SU-DHL-6 (cell line): ENCODE results near the gene SLC19A1.
"Not testable (repeated sequence)": the region's sequence is repeated elsewhere in the genome, so short reads cannot be mapped to it uniquely, and the experiment has no call there.

Experiments used
- H2AFZ ChIP-seq: fragments of 200-600 bp; sonication (generic); 2 replicates; pipeline ENCODE4 v1.6.1; 2014; ENCODE audit warnings: low read depth, mild to moderate bottlenecking, moderate library complexity, mixed read lengths, antibody characterized with exemption, low read length; ENCODE audit not compliant: severe bottlenecking
- H3F3A ChIP-seq: fragments of 200-600 bp; shearing (Covaris generic); 2 replicates; pipeline ENCODE4 v1.6.0; 2016; ENCODE audit warnings: antibody characterized with exemption, mild to moderate bottlenecking; ENCODE audit not compliant: insufficient read depth
- H3K27ac ChIP-seq: fragments of 200-600 bp; sonication (generic); 2 replicates; pipeline ENCODE4 v1.5.1; 2016; ENCODE audit warnings: low read depth, mild to moderate bottlenecking, low read length, moderate library complexity, mixed read lengths
- H3K27me3 ChIP-seq: fragments of 200-600 bp; sonication (generic), shearing (Covaris generic); 2 replicates; pipeline ENCODE4 v1.6.0; 2014; ENCODE audit warnings: mild to moderate bottlenecking, low read length
- H3K36me3 ChIP-seq: fragments of 200-600 bp; sonication (generic); 2 replicates; pipeline ENCODE4 v1.6.1; 2014; ENCODE audit warnings: mild to moderate bottlenecking, low read length, mixed read lengths
- H3K4me2 ChIP-seq: fragments of 300-600, 200-600 bp; shearing (Covaris generic), sonication (generic); 2 replicates; pipeline ENCODE4 v1.6.0; 2014; ENCODE audit warnings: low read length, low read depth, mild to moderate bottlenecking; ENCODE audit not compliant: poor library complexity, severe bottlenecking
- H3K4me3 ChIP-seq: fragments of 200-600 bp; sonication (generic); 2 replicates; pipeline ENCODE4 v1.5.1; 2014; ENCODE audit warnings: antibody characterized with exemption, low read length, mild to moderate bottlenecking, mixed read lengths; ENCODE audit not compliant: insufficient read depth, poor library complexity, severe bottlenecking
- H3K79me2 ChIP-seq: fragments of 200-600 bp; sonication (generic); 2 replicates; pipeline ENCODE4 v1.6.1; 2014; ENCODE audit warnings: mild to moderate bottlenecking, low read length, moderate library complexity; ENCODE audit not compliant: insufficient read depth
- H3K9ac ChIP-seq: fragments of 200-600 bp; sonication (generic); 2 replicates; pipeline ENCODE4 v1.7.0; 2014; ENCODE audit warnings: mild to moderate bottlenecking, low read length
- H3K9me2 ChIP-seq: fragments of 200-600 bp; sonication (generic); replicated peaks from 2 replicates; pipeline ENCODE4 v1.6.1; 2014; ENCODE audit warnings: low read length; ENCODE audit not compliant: insufficient read depth
- H3K9me3 ChIP-seq: fragments of 200-600 bp; sonication (generic); 2 replicates; pipeline ENCODE4 v1.6.1; 2014; ENCODE audit warnings: low read length, mixed read lengths; ENCODE audit not compliant: insufficient read depth
- H4K20me1 ChIP-seq: fragments of 200-600 bp; sonication (generic); 2 replicates; pipeline ENCODE4 v1.6.1; 2014; ENCODE audit warnings: low read depth, mild to moderate bottlenecking, antibody characterized with exemption, low read length, moderate library complexity, mixed read lengths
- EZH2phosphoT487 ChIP-seq: fragments of 200-600 bp; sonication (generic), shearing (Covaris generic); conservative IDR thresholded peaks from 2 replicates; pipeline ENCODE4 v1.6.1; 2018; ENCODE audit warnings: mild to moderate bottlenecking, antibody characterized with exemption, low read length, moderate library complexity, mixed read lengths
- TF ChIP-seq, protein P1 (sequence below): fragments of 200-600 bp; sonication (generic); IDR thresholded peaks from one replicate; pipeline ENCODE4 v1.5.1; 2017; ENCODE audit warnings: antibody characterized with exemption, mild to moderate bottlenecking, low read length, moderate library complexity; ENCODE audit not compliant: insufficient read depth, poor library complexity, severe bottlenecking

SLC19A1 gene

DNA sequence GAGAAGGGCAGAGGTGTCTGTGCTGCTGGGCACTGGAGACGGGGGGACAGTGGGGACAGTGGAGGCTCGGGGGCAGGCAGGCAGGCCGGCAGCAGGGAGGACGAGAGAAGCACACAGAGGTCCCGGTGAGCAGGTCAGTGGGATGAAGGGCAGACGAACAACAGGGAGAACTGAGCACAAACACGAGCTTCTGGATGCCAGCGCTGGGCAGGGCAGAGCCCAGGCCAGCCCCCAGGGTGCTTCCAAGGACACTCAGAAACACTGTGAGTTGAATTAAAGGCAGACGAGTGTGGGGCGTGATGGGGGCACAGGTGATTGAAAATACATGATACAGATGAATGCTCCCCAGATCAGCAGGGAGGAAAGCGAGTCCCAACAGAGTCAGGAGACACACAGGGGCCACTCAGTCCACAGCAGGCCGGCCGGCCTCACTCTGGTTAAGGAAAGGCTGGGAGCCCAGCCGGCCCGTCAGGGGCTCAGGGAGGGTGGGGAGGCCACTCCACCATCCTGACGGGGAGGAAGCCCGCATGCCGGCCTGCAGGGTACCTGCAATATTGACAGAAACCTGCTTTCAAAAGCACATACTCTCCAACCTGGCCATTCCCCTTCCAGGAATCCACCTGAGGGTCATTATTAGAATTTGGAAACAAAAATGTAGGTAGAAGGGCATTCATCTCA, 14.1 kb downstream of the SLC19A1 start:
- Histone ChIP-seq H3K9me3 (no peaks in the 10 kb centered on the region), H3K9me2 (no peaks in the 10 kb centered on the region), H3K4me2 (no peak overlapping the region), H3K27ac (no peak overlapping the region), H2AFZ (no peak overlapping the region), H3K36me3 (peaks cover 4% of the 10 kb centered on the region; the same call in 1 of the 2 replicates), H3K4me3 (no peak overlapping the region), H3F3A (no peaks in the 10 kb centered on the region), H4K20me1 (no peaks in the 10 kb centered on the region; the same call in 1 of the 2 replicates), H3K9ac (no peak overlapping the region), H3K27me3 (no peaks in the 10 kb centered on the region), H3K79me2 (peaks cover 3% of the 10 kb centered on the region; the same call in 1 of the 2 replicates)
- TF ChIP-seq, protein P1, sequence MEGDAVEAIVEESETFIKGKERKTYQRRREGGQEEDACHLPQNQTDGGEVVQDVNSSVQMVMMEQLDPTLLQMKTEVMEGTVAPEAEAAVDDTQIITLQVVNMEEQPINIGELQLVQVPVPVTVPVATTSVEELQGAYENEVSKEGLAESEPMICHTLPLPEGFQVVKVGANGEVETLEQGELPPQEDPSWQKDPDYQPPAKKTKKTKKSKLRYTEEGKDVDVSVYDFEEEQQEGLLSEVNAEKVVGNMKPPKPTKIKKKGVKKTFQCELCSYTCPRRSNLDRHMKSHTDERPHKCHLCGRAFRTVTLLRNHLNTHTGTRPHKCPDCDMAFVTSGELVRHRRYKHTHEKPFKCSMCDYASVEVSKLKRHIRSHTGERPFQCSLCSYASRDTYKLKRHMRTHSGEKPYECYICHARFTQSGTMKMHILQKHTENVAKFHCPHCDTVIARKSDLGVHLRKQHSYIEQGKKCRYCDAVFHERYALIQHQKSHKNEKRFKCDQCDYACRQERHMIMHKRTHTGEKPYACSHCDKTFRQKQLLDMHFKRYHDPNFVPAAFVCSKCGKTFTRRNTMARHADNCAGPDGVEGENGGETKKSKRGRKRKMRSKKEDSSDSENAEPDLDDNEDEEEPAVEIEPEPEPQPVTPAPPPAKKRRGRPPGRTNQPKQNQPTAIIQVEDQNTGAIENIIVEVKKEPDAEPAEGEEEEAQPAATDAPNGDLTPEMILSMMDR: no peak
- no peak for TF ChIP-seq EZH2phosphoT487

DNA sequence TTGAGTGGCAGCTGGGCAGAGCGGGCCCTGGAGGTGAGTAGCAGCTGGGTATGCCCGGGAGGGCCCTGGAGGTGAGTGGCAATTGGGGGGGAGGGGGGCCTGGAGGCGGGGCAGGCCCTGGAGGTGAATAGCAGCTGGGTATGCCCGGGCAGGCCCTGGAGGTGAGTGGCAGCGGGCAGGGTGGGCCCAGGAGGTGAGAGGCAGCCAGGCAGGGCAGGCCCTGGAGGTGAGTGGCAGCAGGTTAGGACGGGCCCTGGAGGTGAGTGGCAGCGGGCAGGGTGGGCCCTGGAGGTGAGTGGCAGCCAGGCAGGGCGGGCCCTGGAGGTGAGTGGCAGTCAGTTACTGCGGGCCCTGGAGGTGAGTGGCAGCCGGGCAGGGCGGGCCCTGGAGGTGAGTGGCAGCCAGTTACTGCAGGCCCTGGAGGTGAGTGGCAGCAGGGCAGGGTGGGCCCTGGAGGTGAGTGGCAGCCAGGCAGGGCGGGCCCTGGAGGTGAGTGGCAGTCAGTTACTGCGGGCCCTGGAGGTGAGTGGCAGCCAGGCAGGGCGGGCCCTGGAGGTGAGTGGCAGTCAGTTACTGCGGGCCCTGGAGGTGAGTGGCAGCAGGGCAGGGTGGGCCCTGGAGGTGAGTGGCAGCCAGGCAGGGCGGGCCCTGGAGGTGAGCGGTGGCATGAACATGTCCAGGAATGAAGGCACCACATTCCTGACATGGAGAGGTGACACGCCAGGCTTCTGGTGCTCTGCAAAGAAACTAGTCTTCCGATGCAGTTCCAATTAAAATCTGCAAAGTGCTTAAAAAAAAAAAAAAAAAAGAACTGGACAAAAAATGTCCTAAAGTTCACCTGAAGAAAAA, 14.9 kb downstream of the SLC19A1 start:
- H3K79me2 ChIP-seq, H3K4me2 ChIP-seq, H3K4me3 ChIP-seq, H2AFZ ChIP-seq, H3K9me2 ChIP-seq, H3K9ac ChIP-seq, H3K36me3 ChIP-seq, H4K20me1 ChIP-seq, H3K27me3 ChIP-seq, H3K9me3 ChIP-seq, H3K27ac ChIP-seq, H3F3A ChIP-seq: not testable (repeated sequence)

DNA sequence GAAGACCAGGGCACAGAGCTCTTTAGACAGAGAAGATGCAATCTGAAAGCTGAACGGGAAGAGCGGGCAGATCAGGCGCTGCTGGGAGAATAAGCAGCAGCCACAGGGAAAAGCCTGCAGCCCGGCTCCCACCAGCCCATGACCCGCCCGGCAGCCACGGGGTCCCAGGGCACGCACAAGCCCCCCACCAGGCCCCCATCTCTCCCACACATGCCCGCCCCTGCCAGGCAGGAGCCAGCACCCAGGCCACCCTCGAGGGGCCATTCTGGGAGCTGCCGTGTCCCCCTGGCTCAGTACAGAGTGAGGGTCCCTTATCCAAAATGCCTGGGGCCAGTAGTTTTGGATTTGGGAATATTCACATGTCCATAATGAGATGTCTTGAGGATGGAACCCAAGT, 16.3 kb downstream of the SLC19A1 start:
- no peaks in the 10 kb centered on the region for H3F3A ChIP-seq
- H3K79me2 ChIP-seq: peaks cover 6% of the 10 kb centered on the region; the same call in 1 of the 2 replicates
- H3K27ac ChIP-seq: no peak overlapping the region
- H3K36me3 ChIP-seq: peaks cover 14% of the 10 kb centered on the region
- no peak overlapping the region for H3K4me2 ChIP-seq
- no peaks in the 10 kb centered on the region for H3K9me2 ChIP-seq
- H3K27me3 ChIP-seq: no peaks in the 10 kb centered on the region
- no peaks in the 10 kb centered on the region for H4K20me1 ChIP-seq
- H2AFZ ChIP-seq: no peak overlapping the region
- H3K4me3 ChIP-seq: no peak overlapping the region
- H3K9me3 ChIP-seq: no peaks in the 10 kb centered on the region
- TF ChIP-seq, protein P1: no peak
- TF ChIP-seq EZH2phosphoT487: no peak
- H3K9ac ChIP-seq: no peak overlapping the region
